D721Med (cell line): ENCODE results near the gene IRAK2.
"Not testable (repeated sequence)": the region's sequence is repeated elsewhere in the genome, so short reads cannot be mapped to it uniquely, and the experiment has no call there.

ENCODE experiments used
- DNase-seq: peaks from one replicate; pipeline ENCODE4 v3.0.0; 2011; ENCODE audit warnings: low spot score; ENCODE audit not compliant: insufficient read length
- FAIRE-seq: peaks from 2 replicates; lab custom pipeline; 2011; peaks lifted over from hg19 to GRCh38; lab: Jason Lieb, UNC
- TF ChIP-seq, protein P1 (sequence below): IDR thresholded peaks from 2 replicates; pipeline ENCODE4 v1.5.1; 2012; ENCODE audit warnings: mild to moderate bottlenecking, control low read depth; ENCODE audit not compliant: insufficient read depth; ENCODE audit errors: missing control alignments

IRAK2 gene

GRCh38 chr3:10269443-10269842, 104.7 kb downstream of the IRAK2 start:
- TF ChIP-seq, protein P1, sequence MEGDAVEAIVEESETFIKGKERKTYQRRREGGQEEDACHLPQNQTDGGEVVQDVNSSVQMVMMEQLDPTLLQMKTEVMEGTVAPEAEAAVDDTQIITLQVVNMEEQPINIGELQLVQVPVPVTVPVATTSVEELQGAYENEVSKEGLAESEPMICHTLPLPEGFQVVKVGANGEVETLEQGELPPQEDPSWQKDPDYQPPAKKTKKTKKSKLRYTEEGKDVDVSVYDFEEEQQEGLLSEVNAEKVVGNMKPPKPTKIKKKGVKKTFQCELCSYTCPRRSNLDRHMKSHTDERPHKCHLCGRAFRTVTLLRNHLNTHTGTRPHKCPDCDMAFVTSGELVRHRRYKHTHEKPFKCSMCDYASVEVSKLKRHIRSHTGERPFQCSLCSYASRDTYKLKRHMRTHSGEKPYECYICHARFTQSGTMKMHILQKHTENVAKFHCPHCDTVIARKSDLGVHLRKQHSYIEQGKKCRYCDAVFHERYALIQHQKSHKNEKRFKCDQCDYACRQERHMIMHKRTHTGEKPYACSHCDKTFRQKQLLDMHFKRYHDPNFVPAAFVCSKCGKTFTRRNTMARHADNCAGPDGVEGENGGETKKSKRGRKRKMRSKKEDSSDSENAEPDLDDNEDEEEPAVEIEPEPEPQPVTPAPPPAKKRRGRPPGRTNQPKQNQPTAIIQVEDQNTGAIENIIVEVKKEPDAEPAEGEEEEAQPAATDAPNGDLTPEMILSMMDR = no peak
- no peak for DNase-seq
- no peak for FAIRE-seq

DNA sequence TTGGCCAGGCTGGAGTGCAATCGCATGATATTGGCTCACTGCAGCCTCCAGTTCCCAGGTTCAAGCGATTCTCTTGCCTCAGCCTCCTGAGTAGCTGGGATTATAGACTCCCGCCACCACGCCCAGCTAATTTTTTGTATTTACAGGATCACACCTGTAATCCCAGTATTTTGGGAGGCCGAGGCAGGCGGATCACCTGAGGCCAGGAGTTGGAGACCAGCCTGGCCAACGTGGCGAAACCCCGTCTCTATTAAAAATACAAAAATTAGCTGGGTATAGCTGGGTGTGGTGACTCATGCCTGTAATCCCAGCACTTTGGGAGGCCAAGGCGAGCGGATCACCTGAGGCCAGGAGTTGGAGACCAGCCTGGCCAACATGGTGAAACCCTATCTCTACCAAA, 107.8 kb downstream of the IRAK2 start:
- not testable (repeated sequence) for DNase-seq, FAIRE-seq

DNA sequence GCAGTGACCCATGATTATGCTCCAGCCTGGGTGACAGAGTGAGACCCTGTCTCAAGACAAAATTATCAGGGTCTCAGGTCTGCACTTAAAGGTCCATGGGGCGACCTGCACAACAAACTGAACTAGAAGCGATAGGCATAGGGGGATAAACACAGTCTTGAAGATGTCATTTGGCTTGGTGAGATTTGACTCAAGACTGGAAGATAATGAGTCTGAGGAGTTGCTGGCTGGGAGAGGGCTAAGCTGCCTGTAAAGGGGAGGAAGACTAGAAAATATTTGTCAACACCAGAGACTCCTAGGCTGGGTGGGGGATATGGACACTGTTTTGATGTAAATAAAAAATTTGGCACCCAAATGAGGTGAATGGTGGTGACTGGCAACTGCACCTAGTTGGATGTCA, 108.3 kb downstream of the IRAK2 start:
- FAIRE-seq (no peak), DNase-seq (no peak)
- TF ChIP-seq, protein P1 = no peak

DNA sequence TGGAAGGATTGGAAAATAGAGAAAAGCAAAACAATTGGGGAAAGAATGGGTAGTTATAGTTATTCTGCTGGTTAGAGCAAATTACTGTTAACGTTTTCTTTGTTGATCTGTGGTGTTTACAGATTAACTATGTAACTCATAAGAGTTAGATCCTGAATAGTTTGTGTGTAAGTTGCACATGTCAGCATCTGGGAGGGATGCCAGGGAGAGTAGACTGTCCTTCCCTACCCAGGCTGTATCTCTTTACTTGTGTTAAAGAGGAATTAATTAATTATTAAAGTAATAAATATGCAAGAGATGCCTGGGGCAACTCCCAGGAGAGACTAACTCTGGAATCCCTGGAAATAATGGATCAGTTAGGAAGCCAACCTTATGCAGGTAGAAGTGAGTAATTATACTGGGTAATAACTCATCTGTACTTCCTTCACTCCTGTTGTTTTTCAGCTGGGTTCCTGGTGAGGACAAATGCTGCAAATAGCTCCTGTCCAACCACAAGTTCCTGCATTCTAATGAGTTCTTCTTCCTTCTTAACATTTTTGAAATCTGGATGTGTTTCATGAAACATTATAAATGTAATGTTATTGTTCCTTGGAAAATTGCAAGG, 109.1 kb downstream of the IRAK2 start:
- no peak for DNase-seq
- TF ChIP-seq, protein P1 = no peak
- no peak for FAIRE-seq

DNA sequence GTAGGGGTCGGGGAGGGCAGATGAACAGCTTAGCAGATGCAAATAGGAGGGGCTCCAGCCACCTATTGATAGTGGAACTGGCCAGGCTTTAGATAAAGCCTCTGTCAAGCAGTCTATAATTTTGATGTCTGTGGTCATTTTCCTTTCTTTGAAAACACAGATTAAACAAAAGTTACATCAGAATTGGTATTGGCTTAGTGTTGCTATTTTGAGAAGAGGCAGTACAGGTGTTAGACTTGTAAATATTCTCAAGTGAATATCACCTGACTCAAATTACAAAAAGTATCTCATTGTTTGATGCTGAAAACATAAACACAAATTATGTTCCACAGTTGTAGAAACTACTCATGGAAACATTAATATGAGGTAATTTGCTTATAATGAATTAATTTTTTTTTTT, 109.9 kb downstream of the IRAK2 start:
- TF ChIP-seq, protein P1 = no peak
- DNase-seq (no peak), FAIRE-seq (no peak)

- TF ChIP-seq, protein P1 = no peak
- DNase-seq (no peak), FAIRE-seq (no peak)
These were observed 112.5 kb downstream of the IRAK2 start for GRCh38 chr3:10277115-10277625.

GRCh38 chr3:10278501-10278900, 113.8 kb downstream of the IRAK2 start:
- TF ChIP-seq, protein P1 = no peak
- DNase-seq (no peak), FAIRE-seq (no peak)
